K562 treated with DMSO at 1 percent for 12 hours (cell line): ENCODE data around the gene SLC43A1. TPM values are rescaled to one million over a fixed set of nuclear protein-coding genes. Genes with fewer than 3 reads are reported as not detected.

Experiments used
- total RNA-seq: library from RNA; unstranded; fragments of 300-600 nt; gene quantifications from 2 replicates; pipeline ENCODE4 v1.2.3, GENCODE V29; 2022; ENCODE audit not compliant: insufficient read depth

SLC43A1 gene
- 60.4 and 87.0 TPM in 2 replicates for total RNA-seq

DNA sequence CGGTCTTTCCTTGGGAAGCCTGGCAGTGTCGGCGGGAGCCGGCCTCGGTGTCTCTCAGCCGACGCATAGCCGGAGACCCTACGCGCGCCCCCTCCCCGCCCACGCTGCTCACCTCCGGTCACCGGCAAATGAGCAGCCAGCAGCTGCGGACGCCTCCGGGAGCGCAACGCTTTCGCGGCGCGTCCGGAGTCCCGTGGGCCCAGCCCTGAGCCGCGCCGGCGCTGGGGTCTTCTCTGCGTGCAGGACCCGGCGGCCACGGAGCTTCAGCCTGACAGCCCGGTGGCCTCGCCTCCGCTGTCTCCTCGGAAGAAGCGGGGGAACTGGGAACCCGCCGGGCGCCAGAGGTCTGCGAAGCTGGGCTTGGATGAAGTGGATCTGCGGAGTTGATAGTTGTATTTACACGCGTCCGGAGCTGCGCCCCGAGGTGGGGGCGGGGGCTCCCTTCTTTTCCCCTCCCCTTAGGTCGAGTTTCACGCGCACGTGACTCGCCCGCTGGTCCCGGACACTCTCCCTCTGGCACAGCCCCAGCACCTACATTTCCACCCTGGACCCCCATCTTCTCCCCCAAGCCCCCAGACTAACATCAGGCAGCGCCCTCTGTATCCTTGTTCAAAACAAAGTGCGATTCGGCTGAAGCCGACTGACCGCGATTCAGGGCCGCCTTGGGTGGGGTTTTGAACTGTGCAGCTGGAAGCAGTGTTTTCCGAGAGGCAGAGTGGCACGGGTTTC lies at the start of gene SLC43A1:
SLC43A1 (minus strand) TSS at position 371 of the 729 bp plus-strand sequence. CDS start 1,591 bp downstream, outside the sequence.

DNA sequence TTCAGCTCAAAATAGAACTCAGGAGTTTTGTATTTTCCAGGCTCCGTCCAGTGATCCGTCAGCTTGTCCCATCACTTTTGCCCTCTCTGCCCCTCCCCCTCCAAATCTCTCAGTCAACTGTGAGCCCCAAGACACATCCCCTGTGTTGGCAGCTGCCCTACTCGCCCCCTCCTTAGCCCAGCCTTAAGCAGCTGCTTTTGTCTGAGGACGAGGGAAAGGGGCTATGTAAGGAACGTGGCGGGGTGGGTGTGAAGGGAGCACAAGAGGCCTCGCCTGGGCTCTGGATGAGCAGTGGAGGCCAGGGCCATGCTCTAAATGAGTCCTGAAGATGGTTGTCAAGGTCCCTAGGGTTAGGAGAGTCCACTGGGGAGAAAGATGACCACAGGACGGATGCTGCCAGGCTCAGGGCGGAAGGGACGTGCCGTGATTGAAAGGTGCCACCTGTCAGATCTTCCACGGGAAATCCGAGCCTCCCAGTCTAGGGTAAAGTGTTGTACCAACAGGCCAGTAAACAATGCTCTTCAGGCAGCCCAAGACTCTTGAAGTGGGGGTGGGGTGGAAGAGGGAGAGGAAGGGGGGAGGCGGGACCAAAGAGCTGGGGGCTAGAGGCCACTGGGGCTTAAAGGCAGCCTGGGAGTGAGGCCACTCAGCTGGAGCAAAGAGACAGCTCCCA lies 21.6 kb upstream of the SLC43A1 start, which contains the start of gene SMTNL1:
SMTNL1 (plus strand) TSS at position 649 of the 673 bp plus-strand sequence. CDS start 5,048 bp downstream, outside the sequence.

DNA sequence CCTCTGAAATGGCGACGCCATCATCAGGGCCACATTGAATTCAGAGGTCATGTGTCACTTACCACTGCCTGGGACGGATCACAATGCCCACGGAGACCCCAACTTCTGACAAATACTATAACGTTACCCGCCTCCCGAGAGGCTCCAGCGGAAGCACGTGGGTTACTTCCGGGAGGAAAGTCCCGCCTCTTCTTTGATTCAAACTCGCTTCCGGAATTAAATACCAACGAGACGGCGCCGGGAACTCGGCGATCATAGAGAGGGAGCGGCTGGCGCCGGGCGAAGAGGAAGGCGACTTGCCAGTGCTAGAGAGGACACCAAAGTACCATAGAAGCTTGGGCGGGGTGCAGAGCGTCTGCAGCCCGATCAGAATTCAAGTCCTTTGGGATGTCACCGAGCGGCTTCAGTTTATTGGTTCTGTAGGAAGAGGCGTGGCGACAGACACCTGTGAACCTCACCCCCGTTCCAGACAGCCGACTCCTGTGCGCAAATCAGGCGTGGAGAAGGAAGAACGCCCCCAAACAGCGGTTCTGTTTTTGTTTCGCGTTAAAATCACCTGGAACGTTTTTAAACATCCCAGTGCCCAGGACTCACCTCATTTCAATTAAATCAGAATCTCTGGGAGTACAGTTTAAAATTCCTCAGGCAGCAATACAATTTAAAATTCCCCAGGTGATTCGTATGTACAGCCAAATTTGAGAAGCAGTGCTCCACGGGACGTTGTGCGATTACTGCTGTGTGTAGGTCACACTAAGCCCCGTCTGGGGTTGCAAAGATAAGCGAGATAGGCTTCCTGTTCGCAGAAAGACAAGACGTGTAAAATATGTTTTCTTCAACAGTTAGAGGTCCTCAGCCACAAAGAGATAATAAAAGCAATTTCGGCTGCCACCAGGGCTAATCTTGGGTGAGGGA lies 15.3 kb upstream of the SLC43A1 start, which contains the start of gene TIMM10:
TIMM10 (minus strand) TSS at position 159 of the 912 bp plus-strand sequence. CDS start 565 bp downstream, outside the sequence.

DNA sequence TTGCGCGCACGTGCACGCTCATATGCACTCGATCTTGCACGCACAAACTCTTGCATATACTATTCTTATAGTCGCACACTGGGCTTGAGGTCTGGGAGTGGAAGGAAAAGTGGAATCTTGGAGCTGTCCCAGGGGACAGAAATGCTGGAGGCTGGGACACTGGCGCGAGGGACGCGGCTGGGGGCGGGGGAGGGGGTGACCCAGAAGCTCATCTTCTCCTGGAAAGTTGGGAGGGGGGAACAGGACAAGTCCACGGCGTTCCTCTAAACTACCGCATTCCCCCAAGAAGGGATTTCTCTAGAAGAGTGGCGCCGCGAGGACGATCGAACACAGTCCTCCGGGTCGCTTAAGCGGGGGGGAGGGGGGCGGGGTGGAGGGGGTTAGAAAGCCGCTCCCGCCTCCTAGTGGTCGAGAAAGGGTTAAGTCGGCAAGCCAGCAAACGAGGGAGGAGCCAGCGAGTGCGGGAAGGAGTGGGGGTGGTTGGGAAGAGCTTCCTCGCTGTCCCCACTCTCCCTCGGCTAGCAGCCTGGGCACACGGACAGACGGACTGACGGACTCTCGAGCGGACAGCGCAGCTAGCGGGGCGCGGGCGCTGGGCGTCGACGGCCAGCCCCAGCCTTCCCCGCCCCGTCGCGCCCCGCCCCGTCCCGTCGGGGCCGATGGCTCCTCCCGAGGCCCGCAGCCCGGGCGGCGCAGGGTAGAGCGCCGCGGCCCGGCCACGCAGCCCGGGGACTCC lies 55.3 kb downstream of the SLC43A1 start, which contains the start of gene RTN4RL2:
RTN4RL2 (plus strand) TSS at position 507 of the 736 bp plus-strand sequence. CDS start 338 bp downstream, outside the sequence.

Other genes starting within 250 kb of the SLC43A1 start
- 23.4 and 35.7 TPM in 2 replicates for gene TNKS1BP1, start 190.8 kb downstream of the SLC43A1 start, total RNA-seq
- gene SSRP1, start 179.8 kb downstream of the SLC43A1 start, total RNA-seq, result 102 and 170 TPM in 2 replicates
- not detected in 2 replicates for gene P2RX3, start 177.3 kb downstream of the SLC43A1 start, total RNA-seq
- not detected in 2 replicates for gene PRG3, start 134.6 kb downstream of the SLC43A1 start, total RNA-seq
- 22.1 and 34.6 TPM in 2 replicates for gene PRG2, start 125.1 kb downstream of the SLC43A1 start, total RNA-seq
- 65.5 and 138 TPM in 2 replicates for gene SLC43A3, start 88.6 kb downstream of the SLC43A1 start, total RNA-seq
- gene RTN4RL2, start 55.2 kb downstream of the SLC43A1 start, total RNA-seq, result 6.4 and 6.8 TPM in 2 replicates
- 40.3 and 58.1 TPM in 2 replicates for gene TIMM10, start 15.1 kb upstream of the SLC43A1 start, total RNA-seq
- 1.1 TPM in 1 of 2 replicates, not detected in the other for gene SMTNL1, start 21.9 kb upstream of the SLC43A1 start, total RNA-seq
- 84.8 and 114 TPM in 2 replicates for gene UBE2L6, start 52.0 kb upstream of the SLC43A1 start, total RNA-seq
- 0.51 and 1.3 TPM in 2 replicates for gene SERPING1, start 82.0 kb upstream of the SLC43A1 start, total RNA-seq
- 2.2 and 2.5 TPM in 2 replicates for gene YPEL4, start 134.2 kb upstream of the SLC43A1 start, total RNA-seq
- 19.8 and 22.4 TPM in 2 replicates for gene CLP1, start 142.1 kb upstream of the SLC43A1 start, total RNA-seq
- gene ZDHHC5, start 152.4 kb upstream of the SLC43A1 start, total RNA-seq, result 16.0 and 39.7 TPM in 2 replicates
- gene MED19, start 196.5 kb upstream of the SLC43A1 start, total RNA-seq, result 25.1 and 26.8 TPM in 2 replicates
- 79.3 and 120 TPM in 2 replicates for gene TMX2, start 196.9 kb upstream of the SLC43A1 start, total RNA-seq
- 211 and 362 TPM in 2 replicates for gene SELENOH, start 225.8 kb upstream of the SLC43A1 start, total RNA-seq
- gene BTBD18, start 236.1 kb upstream of the SLC43A1 start, total RNA-seq, result not detected in 2 replicates
- 18.7 and 65.0 TPM in 2 replicates for gene CTNND1, start 246.1 kb upstream of the SLC43A1 start, total RNA-seq